Gastrocnemius medialis (tissue), 4 donors: ENCODE results near the gene LIPA.

Source experiments
- CTCF ChIP-seq, 5 experiments: fragments of 450-650 bp in 3 of 5; fragments of 200-600 bp in 2 of 5; sonication (generic) in 2 of 5; IDR thresholded peaks in 4 of 5; conservative IDR thresholded peaks in 1 of 5; 1 replicate in 4 of 5; 2 replicates in 1 of 5; pipeline ENCODE4 v1.5.1; 2016 to 2019; ENCODE audit warnings: antibody characterized with exemption in 5 of 5, mild to moderate bottlenecking in 3 of 5, moderate library complexity in 3 of 5
- POLR2A ChIP-seq, 2 donors: fragments of 450-650 bp; IDR thresholded peaks; one replicate each; pipeline ENCODE4 v1.6.1; 2017; ENCODE audit warnings: antibody characterized with exemption in 2 of 2, mild to moderate bottlenecking in 2 of 2, moderate library complexity in 2 of 2

- TF ChIP-seq POLR2A (IDR thresholded peaks at IDR 0.05): no peak
- no peak for TF ChIP-seq CTCF (IDR thresholded peaks at IDR 0.05 in 4 of 5, conservative IDR thresholded peaks at IDR 0.05 in 1 of 5)
Measured at GRCh38 chr10:89175816-89176215, 75.8 kb downstream of the LIPA start.
